Psoas muscle (tissue), 8 donors: Measurements from ENCODE around the gene CARMIL1. TPM values are rescaled to one million over a fixed set of nuclear protein-coding genes. Genes with fewer than 3 reads are reported as not detected.

Experiments
- ATAC-seq, 4 donors: fragments of 200-7000 bp; cut with Tn5 transposase; one replicate each; pipeline ENCODE4 v1.9.1; 2020; ENCODE audit warnings: moderate library complexity in 3 of 4, mild to moderate bottlenecking in 2 of 4
- DNase-seq, 2 donors: peaks; one replicate each; pipeline ENCODE4 v3.0.0-alpha.2; 2020
- H3K27ac ChIP-seq: fragments of 200-600 bp; one replicate; pipeline ENCODE4 v1.8.0; 2022
- H3K27me3 ChIP-seq, 3 donors: fragments of 200-600 bp in 1 of 3; one replicate each; pipeline versions ENCODE4 v1.6.1 to v1.8.0; 2013 to 2022; ENCODE audit warnings: low read length in 2 of 3, mild to moderate bottlenecking in 2 of 3, moderate library complexity in 1 of 3; ENCODE audit not compliant: insufficient read depth in 3 of 3
- H3K36me3 ChIP-seq, 2 donors: fragments of 200-600 bp in 1 of 2; one replicate each; pipeline versions ENCODE4 v1.6.1 to v1.8.0; 2013 to 2022; ENCODE audit warnings: low read depth in 1 of 2, mild to moderate bottlenecking in 1 of 2, moderate library complexity in 1 of 2; ENCODE audit not compliant: insufficient read depth in 1 of 2
- H3K4me1 ChIP-seq: fragments of 200-600 bp; one replicate; pipeline ENCODE4 v1.8.0; 2022
- H3K4me3 ChIP-seq: fragments of 200-600 bp; one replicate; pipeline ENCODE4 v1.8.0; 2022; ENCODE audit warnings: mild to moderate bottlenecking
- H3K9me3 ChIP-seq: fragments of 200-600 bp; one replicate; pipeline ENCODE4 v1.8.0; 2022
- CTCF ChIP-seq: fragments of 200-600 bp; IDR thresholded peaks from one replicate; pipeline ENCODE4 v1.8.0; 2022; ENCODE audit warnings: antibody characterized with exemption
- WGBS, 3 donors: extraction: QIAGEN DNeasy Blood & Tissue Kit; methylation state at CpG; one replicate each; pipeline versions ENCODE4 v1.1.6 to v1.1.7; 2013; 5-methylcytosine and 5-hydroxymethylcytosine counted together
- intact Hi-C, 2 donors: fragments of 100-400 bp; cut with DNase I; formaldehyde crosslinking; loops; one replicate each; pipeline versions ENCODE4 v1.11.0 to v1.14.2; 2022
- polyA plus RNA-seq, 3 donors: library from polyadenylated mRNA; stranded (reverse); fragments of 200-250 nt; gene quantifications; one replicate each; pipeline ENCODE4 v1.2.3, GENCODE V29; 2013
- total RNA-seq, 4 donors: library from RNA; stranded (reverse); fragmentation: NEBNext Ultra II Directional in 2 of 4; extraction: Animal tissue kit (Norgen Biotek cat#: 25700) in 2 of 4; gene quantifications; one replicate each; pipeline versions ENCODE4 v1.2.1 to v1.2.4, GENCODE V29; 2021 to 2023
- donor health status: healthy with polysubstance abuse.
- donor health status: DM: no; HTN: no; CAD: no; lungs with moderate emphysema.
- donor health status: Bipolar disorder and iron deficiency.
- donor health status: healthy.
- donor health status: DM: yes; HTN: yes; CAD: no.
- donor health status: DM: no; HTN: no; CAD: no.
- donor health status: DM: no; HTN: no; CAD: no.
- donor health status: DM: yes; HTN: yes; CAD: no.

The CARMIL1 gene
- total and polyA plus RNA-seq, 7 donors, result 0.11 to 1.0 (median 0.76) TPM

GRCh38 chr6:25450469-25451198 lies 171.5 kb downstream of the CARMIL1 start:
- no peak for ATAC-seq
- H3K9me3 ChIP-seq, result no peaks in the 10 kb centered on the region
- no peaks in the 10 kb centered on the region for H3K27me3 ChIP-seq
- no peak overlapping the region for H3K27ac ChIP-seq
- H3K4me1 ChIP-seq, result no peaks in the 10 kb centered on the region
- DNase-seq, result no peak
- H3K4me3 ChIP-seq, result peak overlapping the region; percentile 34
- intact Hi-C loops, result no loop called here
- no peaks in the 10 kb centered on the region for H3K36me3 ChIP-seq
- no peak for TF ChIP-seq CTCF

GRCh38 chr6:25452031-25452430 lies 172.9 kb downstream of the CARMIL1 start:
- H3K4me1 ChIP-seq, result no peaks in the 10 kb centered on the region
- intact Hi-C loops, result no loop called here
- no peaks in the 10 kb centered on the region for H3K27me3 ChIP-seq
- DNase-seq, result no peak
- 64 to 74% (median 72%) methylated on average over 3 of the region's 3 CpGs for WGBS, 3 donors
- H3K4me3 ChIP-seq, result no peak overlapping the region
- no peak for ATAC-seq
- H3K27ac ChIP-seq, result no peak overlapping the region
- no peaks in the 10 kb centered on the region for H3K9me3 ChIP-seq
- H3K36me3 ChIP-seq, result no peaks in the 10 kb centered on the region
- TF ChIP-seq CTCF, result no peak

- TF ChIP-seq CTCF, result no peak
- ATAC-seq, result no peak
- intact Hi-C loops, result no loop called here
- Histone ChIP-seq H3K36me3 (no peaks in the 10 kb centered on the region), H3K27me3 (no peaks in the 10 kb centered on the region), H3K4me3 (no peak overlapping the region), H3K27ac (no peak overlapping the region), H3K9me3 (no peaks in the 10 kb centered on the region), H3K4me1 (no peaks in the 10 kb centered on the region)
- no peak for DNase-seq
- 86 to 93% (median 90%) methylated on average over 2 of the region's 2 CpGs for WGBS, 3 donors
Observed at GRCh38 chr6:25453288-25453687, 174.1 kb downstream of the CARMIL1 start.

- DNase-seq (no peak), ATAC-seq (no peak)
- TF ChIP-seq CTCF, result no peak
- Histone ChIP-seq H3K4me1 (no peaks in the 10 kb centered on the region), H3K36me3 (no peaks in the 10 kb centered on the region), H3K27me3 (no peaks in the 10 kb centered on the region), H3K27ac (no peak overlapping the region), H3K9me3 (no peaks in the 10 kb centered on the region), H3K4me3 (no peak overlapping the region)
- intact Hi-C loops, result no loop called here
- WGBS, 3 donors, result 86 to 94% (median 93%) methylated on average over 1 of the region's 1 CpG
Observed at GRCh38 chr6:25454136-25454535, 175.0 kb downstream of the CARMIL1 start.
